M059J (cell line): Measurements from ENCODE around the gene POLR2C. TPM values are rescaled to one million over a fixed set of nuclear protein-coding genes. Genes with fewer than 3 reads are reported as not detected.
"Not testable (repeated sequence)": the region's sequence is repeated elsewhere in the genome, so short reads cannot be mapped to it uniquely, and the experiment has no call there.

Source experiments
- DNase-seq: peaks from one replicate; pipeline ENCODE4 v3.0.0-alpha.2; 2012; ENCODE audit warnings: low read depth
- total RNA-seq: library from RNA; depleted of rRNA; stranded (reverse); fragments of >200 nt; shearing (Covaris generic); gene quantifications from 2 replicates; pipeline ENCODE4 v1.2.3, GENCODE V29; 2014; rRNA removed

Gene POLR2C
- total RNA-seq: 239 and 240 TPM in 2 replicates

- DNase-seq: peak; percentile 80
Observed at GRCh38 chr16:57462209-57462977, at the start of gene POLR2C. Gene POLR2C, plus strand, starts transcription at chr16:57462679. Its CDS starts 46 bp downstream, at chr16:57462725.

GRCh38 chr16:57413301-57413730 is 49.2 kb upstream of the POLR2C start:
- DNase-seq: no peak

- no peak for DNase-seq
Observed at GRCh38 chr16:57413733-57414132, 48.7 kb upstream of the POLR2C start.

GRCh38 chr16:57416084-57416483 is 46.4 kb upstream of the POLR2C start:
- DNase-seq: no peak

- DNase-seq: no peak
Observed at GRCh38 chr16:57419506-57419905, 43.0 kb upstream of the POLR2C start.

GRCh38 chr16:57422026-57422944 is 40.2 kb upstream of the POLR2C start:
- DNase-seq: peak; percentile 71

- no peak for DNase-seq
Observed at GRCh38 chr16:57423152-57423551, 39.3 kb upstream of the POLR2C start.

GRCh38 chr16:57424583-57424982 is 37.9 kb upstream of the POLR2C start:
- DNase-seq: no peak

- no peak for DNase-seq
Observed at GRCh38 chr16:57426356-57426755, 36.1 kb upstream of the POLR2C start.

GRCh38 chr16:57427307-57427706 is 35.2 kb upstream of the POLR2C start:
- no peak for DNase-seq

- DNase-seq: no peak
Observed at GRCh38 chr16:57427824-57428223, 34.7 kb upstream of the POLR2C start.

GRCh38 chr16:57430955-57431354 is 31.5 kb upstream of the POLR2C start:
- DNase-seq: no peak

GRCh38 chr16:57432505-57432904 is 30.0 kb upstream of the POLR2C start:
- no peak for DNase-seq

GRCh38 chr16:57432989-57433388 is 29.5 kb upstream of the POLR2C start:
- DNase-seq: no peak

GRCh38 chr16:57434003-57434402 is 28.5 kb upstream of the POLR2C start:
- no peak for DNase-seq

- DNase-seq: no peak
Observed at GRCh38 chr16:57435838-57436237, 26.6 kb upstream of the POLR2C start.

- not testable (repeated sequence) for DNase-seq
Observed at GRCh38 chr16:57439947-57440346, 22.5 kb upstream of the POLR2C start.

GRCh38 chr16:57440551-57440950 is 21.9 kb upstream of the POLR2C start:
- DNase-seq: not testable (repeated sequence)

GRCh38 chr16:57444711-57445110 is 17.8 kb upstream of the POLR2C start:
- DNase-seq: no peak

GRCh38 chr16:57445510-57445909 is 17.0 kb upstream of the POLR2C start:
- DNase-seq: no peak

- DNase-seq: peak; percentile 35
Observed at GRCh38 chr16:57446531-57447185, 15.8 kb upstream of the POLR2C start.
